AG09319 (cell line): ENCODE measurements around the gene C1QTNF8.

Experiments
- DNase-seq: peaks from one replicate; pipeline ENCODE4 v3.0.0-alpha.2; 2010; ENCODE audit warnings: low read depth; ENCODE audit errors: extremely low read depth
- CTCF ChIP-seq: IDR thresholded peaks from 2 replicates; pipeline ENCODE4 v1.5.1; 2011; ENCODE audit warnings: low read depth, mild to moderate bottlenecking, inconsistent platforms, low read length, moderate library complexity

C1QTNF8 gene

GRCh38 chr16:1077877-1078578 is 18.0 kb downstream of the C1QTNF8 start:
- TF ChIP-seq CTCF = no peak
- no peak for DNase-seq

DNA sequence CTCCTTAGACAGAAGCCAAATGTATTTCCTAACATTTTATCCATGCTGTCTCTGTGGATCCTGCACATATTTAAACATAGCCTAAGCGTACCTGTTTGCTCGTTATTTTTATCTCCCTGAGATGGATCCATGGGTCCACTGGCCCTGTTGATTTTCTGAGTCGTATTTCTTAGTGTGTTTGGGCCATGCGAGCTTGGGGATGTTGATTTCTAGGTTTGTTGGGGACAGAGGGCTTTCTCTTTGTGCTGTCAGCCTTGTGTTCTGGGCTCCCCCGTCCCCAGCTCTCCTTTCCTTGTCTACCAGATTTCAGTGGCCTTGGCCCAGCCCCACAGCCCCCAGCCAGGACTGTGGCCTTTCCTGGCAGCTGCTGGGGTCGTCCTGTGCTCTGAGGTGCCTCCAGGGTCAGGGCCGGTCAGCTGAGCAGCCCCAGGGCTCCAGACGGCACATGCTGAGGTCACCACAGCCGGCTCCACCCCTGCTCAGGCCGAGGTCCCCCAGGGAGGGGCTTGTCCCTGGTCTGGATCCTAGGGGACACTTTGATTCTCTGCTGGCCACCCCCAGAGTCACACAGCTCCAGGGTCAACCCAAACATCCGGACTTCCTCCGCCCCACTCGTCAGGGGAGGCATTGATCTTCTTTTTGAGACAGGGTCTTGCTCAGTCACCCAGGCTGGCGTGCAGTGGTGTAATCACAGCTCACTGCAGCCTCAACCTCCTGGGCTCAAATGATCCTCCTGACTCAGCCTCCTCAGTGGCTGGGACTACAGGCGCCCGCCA is 19.1 kb downstream of the C1QTNF8 start:
- DNase-seq = no peak
- no peak for TF ChIP-seq CTCF

GRCh38 chr16:1075546-1075945 is 20.5 kb downstream of the C1QTNF8 start:
- no peak for DNase-seq
- TF ChIP-seq CTCF = no peak

GRCh38 chr16:1074379-1074649 is 21.7 kb downstream of the C1QTNF8 start:
- TF ChIP-seq CTCF = no peak
- DNase-seq = no peak

GRCh38 chr16:1073566-1074378 is 22.3 kb downstream of the C1QTNF8 start:
- no peak for TF ChIP-seq CTCF
- DNase-seq = no peak

GRCh38 chr16:1073262-1073558 is 22.8 kb downstream of the C1QTNF8 start:
- TF ChIP-seq CTCF = no peak
- DNase-seq = no peak
